SK-N-MC (cell line): ENCODE data around the gene OR5AU1.
A peak's percentile ranks its signal among the peaks of the same experiment; 100 is the strongest.
"Not testable (repeated sequence)": the region's sequence is repeated elsewhere in the genome, so short reads cannot be mapped to it uniquely, and the experiment has no call there.

ENCODE experiments used
- DNase-seq: peaks from one replicate; pipeline ENCODE4 v3.0.0-alpha.2; 2011; ENCODE audit warnings: low read depth, low spot score
- H3K27ac ChIP-seq: fragments of 200-600 bp; sonication (generic); 2 replicates; pipeline ENCODE4 v1.5.1; 2016; ENCODE audit warnings: mixed run types
- H3K36me3 ChIP-seq: fragments of 200-600 bp; sonication (generic); 2 replicates; pipeline ENCODE4 v1.6.1; 2017; ENCODE audit warnings: antibody characterized with exemption, low read length, mixed read lengths; ENCODE audit not compliant: insufficient read depth
- H3K4me3 ChIP-seq: fragments of 200-600 bp; sonication (generic); 2 replicates; pipeline ENCODE4 v1.5.1; 2016
- H3K9ac ChIP-seq: fragments of 200-600 bp; sonication (generic); 2 replicates; pipeline ENCODE4 v1.8.0; 2017; ENCODE audit warnings: mixed run types, mixed read lengths; ENCODE audit not compliant: insufficient read length
- H3K9me3 ChIP-seq: fragments of 200-600 bp; sonication (generic); 2 replicates; pipeline ENCODE4 v1.6.1; 2017; ENCODE audit warnings: low read depth, mild to moderate bottlenecking, antibody characterized with exemption, low read length, moderate library complexity, mixed read lengths
- EZH2 ChIP-seq: fragments of 200-600 bp; sonication (generic); IDR thresholded peaks from one replicate; pipeline ENCODE4 v1.6.1; 2017; ENCODE audit warnings: antibody characterized with exemption
- FOXP2 ChIP-seq: optimal IDR thresholded peaks from 2 replicates; pipeline ENCODE3; 2011; ENCODE audit warnings: mild to moderate bottlenecking, moderate library complexity; ENCODE audit not compliant: insufficient read depth; ENCODE audit errors: extremely low read length, control extremely low read depth
- POLR2AphosphoS5 ChIP-seq: IDR thresholded peaks from 2 replicates; pipeline ENCODE4 v1.6.1; 2012; ENCODE audit warnings: mild to moderate bottlenecking, low read depth, low read length, borderline replicate concordance

OR5AU1 gene

GRCh38 chr14:21191261-21191808, 35.5 kb upstream of the OR5AU1 start:
- no peak for DNase-seq
- Histone ChIP-seq H3K27ac (no peak overlapping the region), H3K9me3 (no peaks in the 10 kb centered on the region), H3K4me3 (peak overlapping the region; percentile 75), H3K36me3 (no peaks in the 10 kb centered on the region), H3K9ac (no peak overlapping the region)
- TF ChIP-seq FOXP2 (no peak), EZH2 (no peak), POLR2AphosphoS5 (no peak)

- Histone ChIP-seq H3K9me3 (no peaks in the 10 kb centered on the region), H3K27ac (no peak overlapping the region), H3K36me3 (no peaks in the 10 kb centered on the region), H3K9ac (no peak overlapping the region), H3K4me3 (no peak overlapping the region)
- no peak for DNase-seq
- TF ChIP-seq FOXP2: no peak
- no peak for TF ChIP-seq POLR2AphosphoS5
- no peak for TF ChIP-seq EZH2
Observed at GRCh38 chr14:21185491-21185890, 29.6 kb upstream of the OR5AU1 start.

GRCh38 chr14:21184254-21184653, 28.4 kb upstream of the OR5AU1 start:
- H3K9me3 ChIP-seq: no peaks in the 10 kb centered on the region
- TF ChIP-seq FOXP2 (no peak), POLR2AphosphoS5 (no peak), EZH2 (no peak)
- DNase-seq: no peak
- no peak overlapping the region for H3K27ac ChIP-seq
- no peaks in the 10 kb centered on the region for H3K36me3 ChIP-seq
- no peak overlapping the region for H3K4me3 ChIP-seq
- no peak overlapping the region for H3K9ac ChIP-seq

GRCh38 chr14:21182166-21182565, 26.3 kb upstream of the OR5AU1 start:
- no peaks in the 10 kb centered on the region for H3K9me3 ChIP-seq

GRCh38 chr14:21171128-21171527, 15.3 kb upstream of the OR5AU1 start:
- H3K36me3 ChIP-seq: no peaks in the 10 kb centered on the region
- no peak for DNase-seq
- H3K9me3 ChIP-seq: no peaks in the 10 kb centered on the region
- TF ChIP-seq FOXP2: no peak
- TF ChIP-seq POLR2AphosphoS5: no peak
- no peak for TF ChIP-seq EZH2
- H3K27ac ChIP-seq: no peak overlapping the region
- no peak overlapping the region for H3K9ac ChIP-seq
- H3K4me3 ChIP-seq: no peak overlapping the region

More at GRCh38 chr14:21182166-21182565, 26.3 kb upstream of the OR5AU1 start:
- no peak overlapping the region for H3K4me3 ChIP-seq
- TF ChIP-seq EZH2 (no peak), FOXP2 (no peak), POLR2AphosphoS5 (no peak)
- no peaks in the 10 kb centered on the region for H3K36me3 ChIP-seq
- no peak overlapping the region for H3K27ac ChIP-seq
- no peak overlapping the region for H3K9ac ChIP-seq
- DNase-seq: no peak

- Histone ChIP-seq H3K4me3 (no peak overlapping the region), H3K9ac (no peak overlapping the region), H3K27ac (no peak overlapping the region), H3K9me3 (no peaks in the 10 kb centered on the region), H3K36me3 (no peaks in the 10 kb centered on the region)
- no peak for TF ChIP-seq EZH2
- TF ChIP-seq FOXP2: no peak
- TF ChIP-seq POLR2AphosphoS5: no peak
- no peak for DNase-seq
Observed at GRCh38 chr14:21169573-21169972, 13.7 kb upstream of the OR5AU1 start.

- Histone ChIP-seq H3K27ac (no peak overlapping the region), H3K9ac (no peak overlapping the region), H3K4me3 (no peak overlapping the region), H3K9me3 (no peaks in the 10 kb centered on the region), H3K36me3 (no peaks in the 10 kb centered on the region)
- TF ChIP-seq POLR2AphosphoS5 (no peak), EZH2 (no peak)
- DNase-seq: no peak
Observed at GRCh38 chr14:21168055-21168454, 12.2 kb upstream of the OR5AU1 start.

- H3K36me3 ChIP-seq, H3K9me3 ChIP-seq, DNase-seq, H3K4me3 ChIP-seq, H3K9ac ChIP-seq, H3K27ac ChIP-seq: not testable (repeated sequence)
Observed at GRCh38 chr14:21165670-21166069, 9.8 kb upstream of the OR5AU1 start.

- H3K36me3 ChIP-seq, DNase-seq, H3K9ac ChIP-seq, H3K9me3 ChIP-seq, H3K4me3 ChIP-seq, H3K27ac ChIP-seq: not testable (repeated sequence)
Observed at GRCh38 chr14:21165002-21165605, 9.2 kb upstream of the OR5AU1 start.
